ENCODE measurements around the gene EPHA3. TPM values are rescaled to one million over a fixed set of nuclear protein-coding genes. Genes with fewer than 3 reads are reported as not detected.

Gene EPHA3
- total and polyA plus RNA-seq, 2 donors from 2014 or later, result 0.19 to 6.5 TPM

GRCh38 chr3:89436846-89437245 is 329.4 kb downstream of the EPHA3 start:
- no peak for DNase-seq
- TF ChIP-seq CTCF (IDR thresholded peaks at IDR 0.05; ENCODE audit: borderline replicate concordance, extremely low read depth, insufficient read depth), result no peak
- H3K4me3 ChIP-seq (ENCODE audit: low read length in 3 of 3), result no peak overlapping the region
- no peak overlapping the region for H3K9ac ChIP-seq (ENCODE audit: low read length in 3 of 3)
- no peaks in the 10 kb centered on the region for H3K27me3 ChIP-seq (ENCODE audit: control insufficient read depth, insufficient read depth, low read length)
- no peaks in the 10 kb centered on the region for H3K4me1 ChIP-seq (ENCODE audit: control insufficient read depth in 2 of 3, insufficient read depth in 2 of 3, low read depth in 1 of 3, low read length in 3 of 3)
- no peak for FAIRE-seq
- no peak overlapping the region for H3K27ac ChIP-seq (ENCODE audit: low read depth in 2 of 2, low read length in 2 of 2)
- intact Hi-C loops (cut with DNase I), result no loop called here
- H3K9me3 ChIP-seq (ENCODE audit: control insufficient read depth in 2 of 3, insufficient read depth in 1 of 3, low read length in 3 of 3), result no peaks in the 10 kb centered on the region
- no peaks in the 10 kb centered on the region for H3K36me3 ChIP-seq (ENCODE audit: control insufficient read depth in 2 of 3, insufficient read depth in 3 of 3, low read length in 3 of 3)

DNA sequence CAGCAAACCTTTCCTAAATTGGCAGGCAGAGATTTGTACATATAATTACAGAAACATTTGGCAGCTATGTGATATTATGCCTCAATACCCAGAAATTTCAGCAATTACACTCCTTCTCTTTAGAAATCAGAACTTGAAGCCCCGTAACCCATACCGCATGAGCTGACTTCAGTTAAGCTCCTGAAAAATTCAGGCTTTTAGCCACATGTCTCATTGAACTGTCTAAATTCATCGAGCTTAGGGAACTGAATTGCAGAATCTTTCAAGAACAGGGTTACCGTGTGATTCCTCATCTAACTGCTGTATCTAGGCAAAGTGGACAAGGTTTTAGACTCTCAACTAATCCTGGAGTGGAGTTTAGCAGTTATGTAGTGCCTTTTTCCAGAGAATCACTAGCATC is 333.0 kb downstream of the EPHA3 start:
- H3K27me3 ChIP-seq (ENCODE audit: control insufficient read depth, insufficient read depth, low read length), result no peaks in the 10 kb centered on the region
- no peaks in the 10 kb centered on the region for H3K36me3 ChIP-seq (ENCODE audit: control insufficient read depth in 2 of 3, insufficient read depth in 3 of 3, low read length in 3 of 3)
- no peak overlapping the region for H3K4me3 ChIP-seq (ENCODE audit: low read length in 3 of 3)
- no peaks in the 10 kb centered on the region for H3K9me3 ChIP-seq (ENCODE audit: control insufficient read depth in 2 of 3, insufficient read depth in 1 of 3, low read length in 3 of 3)
- no peaks in the 10 kb centered on the region for H3K4me1 ChIP-seq (ENCODE audit: control insufficient read depth in 2 of 3, insufficient read depth in 2 of 3, low read depth in 1 of 3, low read length in 3 of 3)
- intact Hi-C loops (cut with DNase I), result no loop called here
- no peak overlapping the region for H3K27ac ChIP-seq (ENCODE audit: low read depth in 2 of 2, low read length in 2 of 2)
- TF ChIP-seq CTCF (IDR thresholded peaks at IDR 0.05; ENCODE audit: borderline replicate concordance, extremely low read depth, insufficient read depth), result no peak
- FAIRE-seq, result no peak
- DNase-seq, result no peak
- H3K9ac ChIP-seq (ENCODE audit: low read length in 3 of 3), result no peak overlapping the region

DNA sequence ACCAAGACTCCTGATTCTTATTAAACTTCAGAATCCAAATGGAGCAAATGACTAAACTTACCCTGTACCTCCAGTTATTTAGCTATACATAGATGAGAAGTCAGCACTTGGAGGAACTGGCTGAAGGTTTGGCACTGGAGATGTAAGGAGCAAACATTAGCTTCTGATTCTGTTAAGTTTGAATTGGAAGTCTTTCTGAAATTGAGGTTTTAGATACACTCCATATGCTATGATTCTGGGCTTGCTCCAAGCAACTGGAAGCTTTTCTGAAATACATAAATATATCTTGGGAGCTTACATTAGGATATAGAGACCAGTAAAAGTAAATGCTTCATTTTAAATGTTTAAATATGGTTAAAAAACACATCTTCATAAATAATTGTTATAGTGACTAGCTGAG is 333.7 kb downstream of the EPHA3 start:
- no peak for FAIRE-seq
- intact Hi-C loops (cut with DNase I), result no loop called here
- no peaks in the 10 kb centered on the region for H3K27me3 ChIP-seq (ENCODE audit: control insufficient read depth, insufficient read depth, low read length)
- no peak for TF ChIP-seq CTCF (IDR thresholded peaks at IDR 0.05; ENCODE audit: borderline replicate concordance, extremely low read depth, insufficient read depth)
- H3K9me3 ChIP-seq (ENCODE audit: control insufficient read depth in 2 of 3, insufficient read depth in 1 of 3, low read length in 3 of 3), result no peaks in the 10 kb centered on the region
- H3K4me1 ChIP-seq (ENCODE audit: control insufficient read depth in 2 of 3, insufficient read depth in 2 of 3, low read depth in 1 of 3, low read length in 3 of 3), result no peaks in the 10 kb centered on the region
- no peak overlapping the region for H3K9ac ChIP-seq (ENCODE audit: low read length in 3 of 3)
- H3K4me3 ChIP-seq (ENCODE audit: low read length in 3 of 3), result no peak overlapping the region
- H3K36me3 ChIP-seq (ENCODE audit: control insufficient read depth in 2 of 3, insufficient read depth in 3 of 3, low read length in 3 of 3), result no peaks in the 10 kb centered on the region
- no peak for DNase-seq
- H3K27ac ChIP-seq (ENCODE audit: low read depth in 2 of 2, low read length in 2 of 2), result no peak overlapping the region

- intact Hi-C loops (cut with DNase I), result no loop called here
Observed at GRCh38 chr3:89446593-89446992, 339.2 kb downstream of the EPHA3 start.

More at GRCh38 chr3:89446593-89446992, 339.2 kb downstream of the EPHA3 start:
- FAIRE-seq (no peak), DNase-seq (no peak)
- TF ChIP-seq CTCF (IDR thresholded peaks at IDR 0.05; ENCODE audit: borderline replicate concordance, extremely low read depth, insufficient read depth), result no peak
- no peaks in the 10 kb centered on the region for H3K9me3 ChIP-seq (ENCODE audit: control insufficient read depth in 2 of 3, insufficient read depth in 1 of 3, low read length in 3 of 3)
- H3K9ac ChIP-seq (ENCODE audit: low read length in 3 of 3), result no peak overlapping the region
- no peak overlapping the region for H3K4me3 ChIP-seq (ENCODE audit: low read length in 3 of 3)
- no peak overlapping the region for H3K27ac ChIP-seq (ENCODE audit: low read depth in 2 of 2, low read length in 2 of 2)
- H3K4me1 ChIP-seq (ENCODE audit: control insufficient read depth in 2 of 3, insufficient read depth in 2 of 3, low read depth in 1 of 3, low read length in 3 of 3), result no peaks in the 10 kb centered on the region
- no peaks in the 10 kb centered on the region for H3K36me3 ChIP-seq (ENCODE audit: control insufficient read depth in 2 of 3, insufficient read depth in 3 of 3, low read length in 3 of 3)
- no peaks in the 10 kb centered on the region for H3K27me3 ChIP-seq (ENCODE audit: control insufficient read depth, insufficient read depth, low read length)

Measured in kidney (tissue), 14 donors.